A549 (cell line): ENCODE data around the gene DSP. TPM values are rescaled to one million over a fixed set of nuclear protein-coding genes. Genes with fewer than 3 reads are reported as not detected.

Experiments used
- ATAC-seq, 2 experiments: fragments of 200-7000 bp in 1 of 2; fragments of >200 bp in 1 of 2; cut with Nextera tagmentation in 1 of 2; cut with Tn5 transposase in 1 of 2; 3 replicates each; pipeline versions ENCODE4 v1.8.0 to v1.9.1; 2018 to 2020; ENCODE audit warnings: mild to moderate bottlenecking in 1 of 2, moderate library complexity in 1 of 2
- CTCF ChIA-PET: fragments of 300-600 bp; sonication (Branson Sonifier 250); formaldehyde crosslinking; extraction: SDS; loops from one replicate; lab custom pipeline; 2021; ENCODE audit warnings: antibody characterized with exemption, inconsistent platforms; lab: Yijun Ruan, JAX
- POLR2A ChIA-PET: fragments of 350-600 bp; formaldehyde crosslinking; extraction: SDS; loops from one replicate; lab custom pipeline; 2021; ENCODE audit warnings: antibody characterized with exemption, inconsistent platforms; lab: Yijun Ruan, JAX
- DNase-seq, 2 experiments: peaks; one replicate each; pipeline versions ENCODE4 v3.0.0 to v3.0.0-alpha.2; 2011 to 2016; ENCODE audit warnings: low read depth in 1 of 2, low spot score in 1 of 2
- FAIRE-seq: peaks from 2 replicates; lab custom pipeline; 2011; peaks lifted over from hg19 to GRCh38; lab: Jason Lieb, UNC
- H3K27ac ChIP-seq, 2 experiments: fragments of >200 bp; sonication (Bioruptor Twin); formaldehyde crosslinking; 3 replicates each; pipeline ENCODE4 v1.5.1; 2016 to 2017
- H3K4me1 ChIP-seq: fragments of >200 bp; sonication (Bioruptor Twin); formaldehyde crosslinking; 3 replicates; pipeline ENCODE4 v1.6.1; 2016
- H3K4me2 ChIP-seq: fragments of >200 bp; sonication (Bioruptor Twin); formaldehyde crosslinking; 3 replicates; pipeline ENCODE4 v1.6.1; 2016
- H3K4me3 ChIP-seq: fragments of >200 bp; sonication (Bioruptor Twin); formaldehyde crosslinking; 3 replicates; pipeline ENCODE4 v1.5.1; 2016
- H3K9me3 ChIP-seq: fragments of >200 bp; sonication (Bioruptor Twin); formaldehyde crosslinking; 3 replicates; pipeline ENCODE4 v1.6.1; 2016
- EHF ChIP-seq: fragments of 250-450 bp; sonication (Bioruptor Pico); IDR thresholded peaks from 2 replicates; pipeline ENCODE4 v1.5.0; 2020; ENCODE audit warnings: mild to moderate bottlenecking
- EHMT2 ChIP-seq: fragments of 200-600 bp; sonication (generic); IDR thresholded peaks from 2 replicates; pipeline ENCODE4 v1.6.1; 2016; ENCODE audit warnings: antibody characterized with exemption, low read depth, mild to moderate bottlenecking, moderate library complexity
- ESRRA ChIP-seq: fragments of 150-350 bp; IDR thresholded peaks from 2 replicates; pipeline ENCODE4 v1.6.1; 2014; ENCODE audit warnings: mild to moderate bottlenecking, low read length, borderline replicate concordance
- FOSB ChIP-seq: fragments of 250-450 bp; sonication (Bioruptor Pico); IDR thresholded peaks from 2 replicates; pipeline ENCODE4 v1.5.0; 2020; ENCODE audit warnings: mild to moderate bottlenecking, moderate library complexity
- HDAC2 ChIP-seq: fragments of 200-600 bp; sonication (generic); IDR thresholded peaks from 2 replicates; pipeline ENCODE4 v1.6.1; 2016
- HEYL ChIP-seq: fragments of 250-450 bp; sonication (Bioruptor Pico); IDR thresholded peaks from 2 replicates; pipeline ENCODE4 v1.8.0; 2021; ENCODE audit warnings: mild to moderate bottlenecking, moderate library complexity
- JUN ChIP-seq, 2 experiments: fragments of >200 bp; sonication (Bioruptor Twin); formaldehyde crosslinking; IDR thresholded peaks; 2 replicates in 1 of 2; 3 replicates in 1 of 2; pipeline ENCODE4 v1.6.1; 2016 to 2017
- KDM5A ChIP-seq: fragments of 200-600 bp; sonication (generic); IDR thresholded peaks from 2 replicates; pipeline ENCODE4 v1.6.1; 2016; ENCODE audit warnings: antibody characterized with exemption, mild to moderate bottlenecking
- MAFK ChIP-seq: fragments of 450-650 bp; IDR thresholded peaks from 2 replicates; pipeline ENCODE4 v1.6.1; 2014; ENCODE audit not compliant: partially characterized antibody
- MAZ ChIP-seq: fragments of 150-350 bp; IDR thresholded peaks from 2 replicates; pipeline ENCODE4 v1.6.1; 2014; ENCODE audit warnings: antibody characterized with exemption, low read depth, low read length, borderline replicate concordance
- MYC ChIP-seq: IDR thresholded peaks from 2 replicates; pipeline ENCODE4 v1.6.1; 2012; ENCODE audit warnings: mild to moderate bottlenecking, inconsistent platforms, low read length, improper control_type of control experiment, borderline replicate concordance
- PHF8 ChIP-seq: fragments of 200-600 bp; sonication (generic); IDR thresholded peaks from 2 replicates; pipeline ENCODE4 v1.6.1; 2016; ENCODE audit warnings: low read depth, mild to moderate bottlenecking, antibody characterized with exemption, moderate library complexity, borderline replicate concordance
- POLR2AphosphoS2 ChIP-seq: conservative IDR thresholded peaks from 2 replicates; pipeline ENCODE4 v1.6.1; 2012; ENCODE audit warnings: low read length, improper control_type of control experiment, inconsistent platforms
- RARB ChIP-seq: fragments of 250-450 bp; sonication (Bioruptor Pico); IDR thresholded peaks from 2 replicates; pipeline ENCODE4 v1.8.0; 2021; ENCODE audit warnings: mild to moderate bottlenecking, moderate library complexity
- RCOR1 ChIP-seq: fragments of 150-350 bp; IDR thresholded peaks from 2 replicates; pipeline ENCODE4 v1.6.1; 2014; ENCODE audit warnings: antibody characterized with exemption, low read length, low read depth
- TFCP2L1 ChIP-seq: fragments of 250-450 bp; sonication (Bioruptor Pico); IDR thresholded peaks from 2 replicates; pipeline ENCODE4 v1.5.0; 2021; ENCODE audit warnings: mild to moderate bottlenecking
- ZNF302 ChIP-seq: fragments of 250-450 bp; sonication (Bioruptor Pico); IDR thresholded peaks from 2 replicates; pipeline ENCODE4 v1.9.0; 2021; ENCODE audit warnings: inconsistent platforms, mild to moderate bottlenecking, moderate library complexity
- WGBS: methylation state at CpG from one replicate; pipeline ENCODE4 v1.1.6; 2017; ENCODE audit errors: missing lambda C conversion rate; 5-methylcytosine and 5-hydroxymethylcytosine counted together
- polyA plus RNA-seq, 4 experiments: library from polyadenylated mRNA; depleted of rRNA in 3 of 4; stranded (reverse); fragments of >200 nt; fragmentation: RNase III in 1 of 4; extraction: RNeasy Plus Mini Kit Qiagen cat#74134 plus additional on column Dnase treatment in 1 of 4; gene quantifications; 2 replicates in 3 of 4; 3 replicates in 1 of 4; pipeline ENCODE4 v1.2.3, GENCODE V29; 2011 to 2017
- TF ChIP-seq, protein P1 (sequence below): fragments of 200-600 bp; sonication (generic); IDR thresholded peaks from 2 replicates; pipeline ENCODE4 v1.6.1; 2016; ENCODE audit warnings: antibody characterized with exemption, mild to moderate bottlenecking, moderate library complexity
- TF ChIP-seq, protein P2 (sequence below): IDR thresholded peaks from 2 replicates; pipeline ENCODE4 v1.6.1; 2012
- TF ChIP-seq, protein P3 (sequence below): fragments of >200 bp; sonication (Bioruptor Twin); formaldehyde crosslinking; IDR thresholded peaks from 2 replicates; pipeline ENCODE4 v1.6.1; 2016

The DSP gene
- polyA plus RNA-seq, 2 of the 4 experiments (the other 2 are of a cell fraction) = 15.2 to 34.1 TPM

DNA sequence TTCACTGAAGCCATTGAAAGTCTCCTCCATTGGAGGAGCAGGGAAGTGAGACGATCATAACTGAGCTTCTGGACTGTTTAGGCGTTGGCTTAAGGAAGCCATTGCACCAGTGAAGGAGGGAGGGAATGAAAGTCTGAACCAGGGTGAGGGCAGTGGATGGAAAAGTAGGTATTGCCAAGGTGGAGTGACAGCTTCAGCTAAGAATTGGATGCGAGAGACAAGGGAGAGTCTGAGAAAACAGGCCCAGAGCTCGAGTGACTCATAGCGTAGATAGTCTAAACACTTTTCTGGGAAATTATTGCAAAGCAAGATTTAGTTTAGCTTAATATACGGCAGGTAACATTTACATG is 4.5 kb downstream of the DSP start:
- DNase-seq = no peak
- WGBS = 79% methylated on average over 6 of the region's 6 CpGs
- 0 out of 3 replicates have a peak overlapping the region, but pooled peaks have one; percentile 19 for H3K4me2 ChIP-seq
- FAIRE-seq = no peak
- no peaks in the 10 kb centered on the region for H3K9me3 ChIP-seq
- TF ChIP-seq, protein P1, sequence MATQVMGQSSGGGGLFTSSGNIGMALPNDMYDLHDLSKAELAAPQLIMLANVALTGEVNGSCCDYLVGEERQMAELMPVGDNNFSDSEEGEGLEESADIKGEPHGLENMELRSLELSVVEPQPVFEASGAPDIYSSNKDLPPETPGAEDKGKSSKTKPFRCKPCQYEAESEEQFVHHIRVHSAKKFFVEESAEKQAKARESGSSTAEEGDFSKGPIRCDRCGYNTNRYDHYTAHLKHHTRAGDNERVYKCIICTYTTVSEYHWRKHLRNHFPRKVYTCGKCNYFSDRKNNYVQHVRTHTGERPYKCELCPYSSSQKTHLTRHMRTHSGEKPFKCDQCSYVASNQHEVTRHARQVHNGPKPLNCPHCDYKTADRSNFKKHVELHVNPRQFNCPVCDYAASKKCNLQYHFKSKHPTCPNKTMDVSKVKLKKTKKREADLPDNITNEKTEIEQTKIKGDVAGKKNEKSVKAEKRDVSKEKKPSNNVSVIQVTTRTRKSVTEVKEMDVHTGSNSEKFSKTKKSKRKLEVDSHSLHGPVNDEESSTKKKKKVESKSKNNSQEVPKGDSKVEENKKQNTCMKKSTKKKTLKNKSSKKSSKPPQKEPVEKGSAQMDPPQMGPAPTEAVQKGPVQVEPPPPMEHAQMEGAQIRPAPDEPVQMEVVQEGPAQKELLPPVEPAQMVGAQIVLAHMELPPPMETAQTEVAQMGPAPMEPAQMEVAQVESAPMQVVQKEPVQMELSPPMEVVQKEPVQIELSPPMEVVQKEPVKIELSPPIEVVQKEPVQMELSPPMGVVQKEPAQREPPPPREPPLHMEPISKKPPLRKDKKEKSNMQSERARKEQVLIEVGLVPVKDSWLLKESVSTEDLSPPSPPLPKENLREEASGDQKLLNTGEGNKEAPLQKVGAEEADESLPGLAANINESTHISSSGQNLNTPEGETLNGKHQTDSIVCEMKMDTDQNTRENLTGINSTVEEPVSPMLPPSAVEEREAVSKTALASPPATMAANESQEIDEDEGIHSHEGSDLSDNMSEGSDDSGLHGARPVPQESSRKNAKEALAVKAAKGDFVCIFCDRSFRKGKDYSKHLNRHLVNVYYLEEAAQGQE = no peak
- TF ChIP-seq HDAC2 = no peak
- TF ChIP-seq JUN (IDR thresholded peaks at IDR 0.05) = no peak
- no peak for TF ChIP-seq ZNF302 (CRISPR knock-in tag)
- no peak for TF ChIP-seq KDM5A
- TF ChIP-seq, protein P2, sequence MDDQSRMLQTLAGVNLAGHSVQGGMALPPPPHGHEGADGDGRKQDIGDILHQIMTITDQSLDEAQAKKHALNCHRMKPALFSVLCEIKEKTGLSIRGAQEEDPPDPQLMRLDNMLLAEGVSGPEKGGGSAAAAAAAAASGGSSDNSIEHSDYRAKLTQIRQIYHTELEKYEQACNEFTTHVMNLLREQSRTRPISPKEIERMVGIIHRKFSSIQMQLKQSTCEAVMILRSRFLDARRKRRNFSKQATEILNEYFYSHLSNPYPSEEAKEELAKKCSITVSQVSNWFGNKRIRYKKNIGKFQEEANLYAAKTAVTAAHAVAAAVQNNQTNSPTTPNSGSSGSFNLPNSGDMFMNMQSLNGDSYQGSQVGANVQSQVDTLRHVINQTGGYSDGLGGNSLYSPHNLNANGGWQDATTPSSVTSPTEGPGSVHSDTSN = no peak
- POLR2A ChIA-PET = no interaction called here
- H3K4me3 ChIP-seq = no peak overlapping the region
- H3K4me1 ChIP-seq = peaks cover 52% of the 10 kb centered on the region
- H3K27ac ChIP-seq = no peak overlapping the region
- no peak for ATAC-seq
- CTCF ChIA-PET = interaction anchor here (1.8 kb wide), 1 partner anchor 270 kb away, joined by 4 read pairs; no protein-coding TSS in a partner anchor

DNA sequence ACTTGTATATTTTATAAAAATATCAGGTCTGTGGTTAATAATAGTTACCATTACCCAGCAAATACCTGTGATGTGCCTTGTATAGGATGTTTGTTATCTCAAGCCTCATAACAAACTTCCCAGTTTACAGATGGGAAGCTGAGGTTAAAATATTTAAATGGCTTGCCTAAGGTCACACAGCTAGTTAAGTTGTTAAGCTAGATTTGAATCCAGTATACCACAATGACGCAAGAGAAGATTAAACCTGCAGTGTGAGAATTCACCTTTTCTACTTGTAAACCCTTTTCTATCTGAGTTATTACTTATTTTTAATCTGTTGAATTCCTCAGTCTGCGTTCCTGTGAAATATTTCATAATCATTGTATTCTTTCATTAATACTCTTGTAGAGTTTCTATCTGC is 4.9 kb downstream of the DSP start:
- H3K27ac ChIP-seq = no peak overlapping the region
- DNase-seq = no peak
- ChIA-PET CTCF (interaction anchor here (1.8 kb wide), 1 partner anchor 270 kb away, joined by 4 read pairs; no protein-coding TSS in a partner anchor), POLR2A (no interaction called here)
- no peak for TF ChIP-seq FOSB (CRISPR knock-in tag)
- H3K4me1 ChIP-seq = peaks cover 53% of the 10 kb centered on the region
- no peak overlapping the region for H3K4me3 ChIP-seq
- no peaks in the 10 kb centered on the region for H3K9me3 ChIP-seq
- WGBS = 89% methylated on average over 2 of the region's 2 CpGs
- ATAC-seq = no peak
- FAIRE-seq = no peak
- no peak overlapping the region for H3K4me2 ChIP-seq

DNA sequence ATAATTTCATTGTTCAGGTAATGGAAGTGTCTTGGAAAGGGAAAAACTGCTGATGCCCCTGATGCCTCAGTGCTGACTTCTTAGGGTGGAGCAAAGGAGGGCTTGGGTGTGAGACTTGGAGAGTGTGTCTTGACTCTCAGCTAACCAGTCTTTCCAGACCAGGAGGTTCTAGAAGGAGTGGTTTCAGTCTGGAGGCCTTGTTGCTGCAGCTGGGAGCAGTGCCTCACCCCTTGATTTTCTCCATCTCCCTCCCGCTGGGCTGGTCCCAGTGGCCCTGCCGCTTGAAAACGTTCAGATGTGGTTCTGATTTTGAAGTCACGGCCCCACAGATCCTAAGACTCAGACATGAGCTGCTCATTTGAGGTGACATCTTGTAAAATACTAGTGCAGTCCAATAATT is 5.4 kb downstream of the DSP start:
- H3K27ac ChIP-seq = no peak overlapping the region
- ChIA-PET POLR2A (no interaction called here), CTCF (interaction anchor here (0.6 to 1.8 kb wide), 3 partner anchors 10 to 271 kb away, joined by 3 to 4 read pairs (median 4); no protein-coding TSS in a partner anchor)
- ATAC-seq = no peak
- WGBS = 92% methylated on average over 3 of the region's 4 CpGs
- DNase-seq = no peak
- TF ChIP-seq EHF (CRISPR knock-in tag) = no peak
- no peak for TF ChIP-seq TFCP2L1 (CRISPR knock-in tag)
- TF ChIP-seq HDAC2 = no peak
- no peak for TF ChIP-seq RCOR1
- TF ChIP-seq ESRRA = no peak
- TF ChIP-seq RARB (CRISPR knock-in tag) = no peak
- no peak for FAIRE-seq
- H3K4me3 ChIP-seq = no peak overlapping the region
- H3K9me3 ChIP-seq = no peaks in the 10 kb centered on the region
- H3K4me2 ChIP-seq = no peak overlapping the region
- peaks cover 53% of the 10 kb centered on the region for H3K4me1 ChIP-seq

DNA sequence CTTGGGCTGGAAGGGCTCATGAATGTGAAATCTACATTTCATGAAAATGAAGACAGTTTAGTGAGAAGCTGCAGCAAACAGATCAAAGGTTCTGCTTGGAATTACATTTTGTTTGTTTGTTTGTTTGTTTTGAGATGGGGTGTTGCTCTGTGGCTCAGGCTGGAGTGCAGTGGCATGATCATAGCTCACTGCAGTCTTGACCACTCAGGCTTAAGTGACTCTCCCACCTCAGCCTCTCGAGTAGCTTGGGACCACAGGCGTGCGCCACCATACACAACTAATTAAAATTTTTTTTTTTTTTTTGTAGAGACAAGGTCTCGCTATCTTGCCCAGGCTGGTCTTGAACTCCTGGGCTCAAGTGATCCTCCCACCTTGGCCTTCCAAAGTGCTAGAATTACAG is 5.8 kb downstream of the DSP start:
- WGBS = 98% methylated on average over 4 of the region's 4 CpGs
- no peaks in the 10 kb centered on the region for H3K9me3 ChIP-seq
- CTCF ChIA-PET = interaction anchor here (0.6 to 1.8 kb wide), 3 partner anchors 10 to 271 kb away, joined by 3 to 4 read pairs (median 4); no protein-coding TSS in a partner anchor
- no peak for DNase-seq
- no peak for TF ChIP-seq TFCP2L1 (CRISPR knock-in tag)
- TF ChIP-seq MAFK = no peak
- TF ChIP-seq PHF8 = no peak
- TF ChIP-seq EHMT2 = no peak
- TF ChIP-seq POLR2AphosphoS2 = no peak
- TF ChIP-seq MAZ = no peak
- TF ChIP-seq, protein P3, sequence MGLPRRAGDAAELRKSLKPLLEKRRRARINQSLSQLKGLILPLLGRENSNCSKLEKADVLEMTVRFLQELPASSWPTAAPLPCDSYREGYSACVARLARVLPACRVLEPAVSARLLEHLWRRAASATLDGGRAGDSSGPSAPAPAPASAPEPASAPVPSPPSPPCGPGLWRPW = no peak
- TF ChIP-seq ZNF302 (CRISPR knock-in tag) = no peak
- TF ChIP-seq ESRRA = no peak
- no peak for TF ChIP-seq HEYL (CRISPR knock-in tag)
- no peak for TF ChIP-seq MYC
- TF ChIP-seq, all 56 proteins: peak for 0
- Histone ChIP-seq H3K4me1 (peaks cover 53% of the 10 kb centered on the region), H3K4me2 (no peak overlapping the region), H3K4me3 (no peak overlapping the region), H3K27ac (no peak overlapping the region)
- FAIRE-seq (no peak), ATAC-seq (no peak)
- POLR2A ChIA-PET = no interaction called here
